GM18511 (cell line): ENCODE results near the gene PPBP.

Experiments
- ATAC-seq: cut with Tn5 transposase; IDR thresholded peaks from one replicate; pipeline ENCODE4 v1.9.1; 2021; ENCODE audit warnings: mild to moderate bottlenecking, moderate library complexity; ENCODE audit not compliant: unreplicated experiment

Gene PPBP, protein sequence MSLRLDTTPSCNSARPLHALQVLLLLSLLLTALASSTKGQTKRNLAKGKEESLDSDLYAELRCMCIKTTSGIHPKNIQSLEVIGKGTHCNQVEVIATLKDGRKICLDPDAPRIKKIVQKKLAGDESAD

DNA sequence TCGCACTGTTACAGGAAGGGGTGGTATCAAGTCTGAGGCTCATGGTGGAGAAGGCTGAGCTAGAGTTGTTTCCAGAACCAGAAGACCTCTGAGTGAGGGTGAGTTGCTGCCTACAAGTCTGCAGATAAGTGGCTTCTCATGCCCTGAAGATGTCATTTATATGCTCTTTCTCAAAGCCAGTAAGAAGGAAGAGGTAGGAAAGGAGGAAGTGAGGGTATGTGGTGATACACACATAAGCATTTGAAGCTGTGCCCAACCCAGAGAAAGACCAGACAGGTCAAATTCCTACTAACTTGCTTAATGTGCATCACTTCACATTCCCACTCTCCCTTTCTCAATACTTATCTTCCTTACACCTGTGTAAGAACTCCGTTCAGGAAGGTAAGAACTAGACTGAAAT, at the start of gene PPBP:
Gene PPBP, minus strand, starts transcription at position 130 of the 400 bp plus-strand sequence. Its CDS starts 87 bp downstream, at position 43.
- ATAC-seq = no peak

GRCh38 chr4:74037076-74037955, 49.3 kb upstream of the PPBP start:
- no peak for ATAC-seq

GRCh38 chr4:74033739-74034138, 45.7 kb upstream of the PPBP start:
- no peak for ATAC-seq

DNA sequence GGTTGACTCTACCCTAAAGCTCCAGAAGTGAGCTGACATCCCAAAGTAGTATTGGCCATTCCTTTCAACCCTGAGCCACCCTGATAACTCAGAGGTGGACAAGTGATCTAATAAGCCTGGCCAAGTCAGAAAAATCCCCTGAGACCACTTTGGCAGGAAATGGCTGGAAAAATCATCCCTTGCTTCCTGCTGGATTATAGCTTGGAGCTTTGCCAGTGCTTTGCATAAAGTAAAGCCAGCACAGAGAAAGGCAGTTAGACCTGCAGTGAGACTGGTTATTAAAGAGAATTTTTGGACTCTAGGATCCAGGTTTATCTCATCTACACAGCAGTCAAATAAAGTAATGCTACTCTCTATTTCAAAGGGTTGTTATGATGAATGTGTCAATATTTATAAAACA, 44.1 kb upstream of the PPBP start:
- no peak for ATAC-seq

DNA sequence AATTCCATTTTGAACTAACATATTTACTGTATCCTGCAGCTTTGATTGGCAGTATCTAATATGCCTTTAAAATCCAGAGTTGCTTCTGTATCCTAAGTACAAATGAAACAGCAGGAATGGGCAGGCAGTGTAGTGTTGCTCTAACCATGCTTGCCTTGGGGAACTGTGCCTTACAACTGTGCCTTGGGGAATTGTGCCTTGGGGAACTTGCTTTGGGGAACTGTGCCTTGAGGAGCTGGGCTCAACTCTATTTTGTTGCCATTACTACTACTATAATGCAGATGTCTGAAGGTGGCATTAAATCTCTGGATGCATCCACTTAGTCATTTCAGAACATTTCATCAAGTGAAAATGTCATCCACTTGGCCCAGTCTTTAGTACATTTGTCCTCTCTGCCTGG, 43.6 kb upstream of the PPBP start:
- no peak for ATAC-seq

DNA sequence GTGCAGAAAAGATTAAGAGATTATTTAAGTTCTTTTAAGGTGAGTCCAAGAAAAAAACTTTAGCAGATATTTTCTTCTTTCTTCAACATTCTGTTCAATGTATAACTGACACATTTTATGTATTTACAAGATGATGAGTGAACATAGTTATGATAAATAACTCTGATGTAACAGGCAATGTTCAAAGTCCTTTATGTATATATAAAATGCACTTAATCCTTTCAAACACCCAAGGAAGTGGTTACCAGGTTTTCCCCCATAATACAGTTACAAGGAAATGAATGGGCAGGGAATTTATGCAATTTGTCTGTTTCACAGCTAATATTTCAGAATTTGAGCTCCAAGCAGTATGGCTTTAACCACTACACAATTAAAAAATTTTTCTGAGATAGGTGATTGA, 42.3 kb upstream of the PPBP start:
- ATAC-seq = no peak

GRCh38 chr4:74028504-74028903, 40.5 kb upstream of the PPBP start:
- no peak for ATAC-seq

DNA sequence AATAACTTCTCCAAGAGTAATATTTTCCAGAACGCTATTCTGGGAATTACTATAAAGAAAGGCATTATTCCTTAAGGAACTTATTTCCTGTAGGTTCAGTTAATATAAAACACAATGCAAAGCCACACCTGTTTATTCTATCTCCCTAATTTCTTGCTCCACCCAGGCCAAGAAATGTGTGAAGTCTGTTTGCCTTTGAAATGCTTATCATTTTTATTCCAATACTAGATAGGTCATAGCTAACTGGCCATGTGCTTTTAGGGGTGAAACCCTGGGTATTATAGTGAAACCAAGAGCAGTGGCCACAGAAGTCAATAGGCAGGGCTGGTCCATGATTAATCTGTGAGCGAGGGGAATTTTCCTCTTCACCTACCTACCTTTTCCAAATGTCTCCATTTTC, 35.7 kb upstream of the PPBP start:
- no peak for ATAC-seq

DNA sequence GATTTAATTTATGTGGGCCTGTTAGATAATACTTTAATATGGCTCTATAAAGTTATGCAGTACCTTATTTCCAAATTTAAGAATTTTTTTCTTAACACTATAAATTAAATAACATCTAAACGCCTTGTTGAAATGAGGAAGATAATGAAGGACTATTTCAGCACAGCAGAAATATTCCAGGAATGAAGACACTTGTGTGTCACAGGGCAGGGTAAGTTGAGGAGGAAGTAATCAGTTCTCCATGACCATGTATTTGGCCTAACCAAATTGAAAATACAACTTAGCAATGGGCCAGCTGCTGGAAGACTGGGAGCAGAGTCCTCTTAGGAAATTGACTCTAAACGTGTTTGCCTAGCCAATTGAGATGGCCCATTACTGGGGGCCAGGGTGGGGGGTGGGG, 33.6 kb upstream of the PPBP start:
- ATAC-seq = no peak

DNA sequence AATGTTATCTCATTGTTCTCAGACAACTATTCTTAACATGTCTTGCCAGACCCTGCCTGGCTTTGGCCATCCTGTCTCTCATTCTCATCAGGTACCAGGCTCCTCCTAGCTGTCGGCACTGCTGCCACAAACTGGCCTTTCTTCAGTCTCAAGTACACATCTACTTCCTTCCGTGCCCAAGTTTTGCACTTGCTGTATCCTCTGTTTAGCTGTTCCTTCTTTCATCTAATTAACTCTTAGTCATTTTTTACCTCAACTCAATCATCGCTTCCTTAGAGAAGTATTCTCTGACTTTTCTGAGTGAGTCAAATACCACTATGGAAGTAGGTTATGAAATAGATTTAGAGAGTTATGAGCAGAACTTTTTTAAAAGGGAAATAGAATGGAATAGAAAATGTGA, 30.8 kb upstream of the PPBP start:
- no peak for ATAC-seq

DNA sequence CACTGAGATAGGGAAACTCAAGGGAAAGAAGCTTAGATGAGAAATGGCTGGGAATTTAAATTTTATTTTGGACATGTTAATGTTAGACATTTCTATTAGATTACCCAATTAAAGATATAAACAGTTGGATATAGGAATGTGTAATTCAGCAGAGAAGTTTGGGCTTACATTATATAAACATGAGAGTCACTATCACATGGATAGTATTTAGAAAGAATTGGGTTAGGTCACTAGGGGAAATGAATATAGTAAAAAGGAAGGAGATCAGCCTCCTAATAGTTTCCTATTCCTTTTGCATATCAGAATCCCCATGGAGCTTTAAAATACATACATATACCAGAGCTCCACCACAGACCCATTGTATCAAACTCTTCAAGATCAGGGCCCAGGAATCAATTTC, 30.1 kb upstream of the PPBP start:
- ATAC-seq = no peak

GRCh38 chr4:74016068-74016467, 28.1 kb upstream of the PPBP start:
- no peak for ATAC-seq

DNA sequence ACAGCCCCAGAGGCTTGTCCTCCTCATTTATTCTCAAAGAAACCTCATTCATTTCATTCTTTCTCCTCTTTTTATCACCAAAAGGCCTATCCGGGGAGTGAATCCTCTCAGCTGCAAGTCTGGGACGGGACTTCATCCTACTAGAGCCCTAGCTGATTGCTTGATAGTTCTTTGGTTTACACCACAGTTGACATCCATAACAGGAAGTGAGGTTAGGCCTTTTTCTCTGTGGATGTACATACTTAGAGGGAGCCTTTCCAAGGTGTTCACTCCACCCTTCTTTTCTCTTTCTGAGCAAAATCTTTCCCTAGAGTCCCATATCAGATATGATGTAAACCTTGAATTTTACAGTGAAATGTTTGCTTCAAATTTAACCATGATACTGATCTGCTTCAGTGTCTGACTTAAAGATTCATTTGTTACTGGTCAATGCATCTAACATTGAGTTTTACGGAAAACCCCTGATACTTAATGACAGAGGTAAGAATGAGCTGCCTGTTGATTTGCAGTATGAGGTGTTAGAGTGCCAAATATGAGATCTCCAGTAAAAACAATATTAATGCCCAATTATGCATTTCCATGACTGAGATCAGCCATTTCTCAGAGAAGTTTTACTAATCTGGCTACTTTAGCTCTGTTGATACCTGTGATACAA, 27.3 kb upstream of the PPBP start:
- no peak for ATAC-seq

DNA sequence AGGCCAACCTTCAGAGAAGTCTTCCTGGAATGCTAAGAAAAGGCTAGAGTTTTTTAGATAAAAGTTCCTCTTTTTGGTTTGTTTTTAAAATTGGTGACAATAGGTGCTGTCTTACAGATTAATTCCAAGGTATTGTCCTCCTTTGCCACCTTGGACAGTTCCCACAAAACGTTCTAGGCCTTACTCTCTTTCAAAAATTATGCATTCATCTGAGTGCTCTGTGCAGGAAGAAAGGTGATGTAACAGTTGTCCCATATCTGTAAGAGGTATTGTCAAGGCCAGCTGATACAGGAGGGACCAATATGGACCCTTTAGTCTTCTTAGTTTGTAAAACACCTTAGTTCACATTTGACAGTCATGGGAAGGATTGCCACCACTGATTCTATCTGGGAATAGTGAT, 26.3 kb upstream of the PPBP start:
- ATAC-seq = no peak

DNA sequence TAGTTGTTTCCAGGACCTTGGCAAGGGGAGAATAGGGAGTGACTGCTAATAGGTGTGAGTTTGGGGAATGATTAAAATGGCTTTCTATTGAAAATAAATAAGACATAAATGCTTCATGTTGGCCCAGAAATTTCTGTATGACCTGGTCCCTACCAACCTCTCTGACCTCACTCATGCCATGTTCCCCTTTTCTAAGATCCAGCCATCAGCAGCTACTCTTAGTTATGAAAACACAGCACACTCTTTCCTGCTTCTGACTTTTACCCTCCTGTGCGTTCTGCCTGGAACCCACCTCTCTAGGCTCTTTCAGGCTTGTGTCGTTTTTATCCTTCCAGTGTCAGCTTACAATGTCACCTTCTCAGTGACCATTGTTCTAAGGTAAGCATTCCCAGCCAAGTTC, 25.3 kb upstream of the PPBP start:
- no peak for ATAC-seq

DNA sequence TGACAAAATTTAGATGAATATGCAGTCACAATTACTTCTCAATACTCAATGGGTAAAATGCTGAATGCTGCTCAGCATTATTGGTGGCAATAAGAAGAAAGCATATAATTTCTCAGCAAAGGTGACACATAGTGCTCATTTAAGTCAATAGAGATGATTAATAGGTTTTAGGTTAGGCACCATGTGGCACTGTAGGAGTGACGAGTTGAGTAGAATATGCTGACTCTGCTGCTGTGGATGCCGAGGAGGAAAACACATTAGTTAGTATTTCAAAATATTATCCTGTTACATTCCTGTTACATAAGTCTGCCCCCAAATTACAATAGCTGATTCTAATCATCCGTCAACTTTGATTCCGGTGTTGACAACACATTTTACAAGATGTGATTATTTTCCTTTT, 24.1 kb upstream of the PPBP start:
- no peak for ATAC-seq

GRCh38 chr4:74009307-74009706, 21.3 kb upstream of the PPBP start:
- ATAC-seq = no peak

DNA sequence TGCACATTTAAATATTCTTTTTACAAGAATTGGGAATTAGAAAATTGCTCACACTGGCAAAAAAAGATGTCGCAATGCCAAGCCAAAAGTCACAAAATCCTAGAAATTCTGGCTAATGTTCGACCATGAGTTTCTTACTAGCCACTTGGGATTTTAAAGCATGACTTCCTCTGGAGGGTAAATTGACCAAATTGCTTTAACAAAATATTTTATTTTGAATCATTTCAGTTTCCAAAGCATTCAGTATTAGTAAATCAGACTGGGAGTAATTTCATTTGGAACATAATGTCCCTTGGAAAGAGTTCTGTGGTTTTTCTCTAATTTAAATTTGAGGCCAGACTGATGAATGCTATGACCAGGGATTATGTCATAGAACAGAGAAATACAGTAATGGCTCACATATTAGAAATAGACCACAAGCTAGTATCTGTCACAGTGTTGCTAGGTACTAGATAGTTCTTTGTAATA, 18.1 kb upstream of the PPBP start:
- no peak for ATAC-seq

- no peak for ATAC-seq
Measured at GRCh38 chr4:74005528-74005927, 17.5 kb upstream of the PPBP start.

DNA sequence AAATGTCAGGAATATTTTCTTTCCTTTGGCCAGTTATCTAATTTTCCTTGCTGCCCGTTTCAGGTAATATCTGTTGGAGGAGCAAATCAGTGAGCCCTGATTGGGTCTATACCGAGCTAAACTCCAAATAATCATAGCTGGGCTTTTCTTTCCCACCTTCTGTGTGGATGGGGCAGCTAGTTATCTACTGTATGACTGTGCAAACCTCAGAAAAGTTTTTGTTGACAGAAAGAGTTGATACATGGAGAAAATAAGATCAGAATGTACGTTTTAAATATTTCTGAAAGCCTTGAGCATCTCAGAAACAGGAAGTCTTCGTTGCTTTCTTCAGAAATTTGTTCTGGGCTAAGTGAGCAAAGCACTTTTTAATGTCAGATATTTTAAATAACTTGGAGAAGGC, 16.7 kb upstream of the PPBP start:
- ATAC-seq = no peak

GRCh38 chr4:74000301-74000700, 12.3 kb upstream of the PPBP start:
- no peak for ATAC-seq
